Astrocyte of the cerebellum (primary cell): Measurements from ENCODE around the gene ENO4.

Source experiments
- DNase-seq: peaks from one replicate; pipeline ENCODE4 v3.0.0-alpha.2; 2011; ENCODE audit warnings: low read depth
- H3K4me3 ChIP-seq: 2 replicates; pipeline ENCODE4 v1.5.1; 2011; ENCODE audit warnings: mild to moderate bottlenecking, low read depth, low read length, moderate library complexity
- in situ Hi-C: cut with HindIII; loops from 2 replicates; pipeline ENCODE4 v1.10.0; 2017; ENCODE audit warnings: low sequenced_read_pairs
- TF ChIP-seq, protein P1 (sequence below): IDR thresholded peaks from 2 replicates; pipeline ENCODE4 v1.5.1; 2012; ENCODE audit warnings: low read length, low read depth, moderate library complexity, mild to moderate bottlenecking; ENCODE audit errors: missing control alignments

Gene ENO4

DNA sequence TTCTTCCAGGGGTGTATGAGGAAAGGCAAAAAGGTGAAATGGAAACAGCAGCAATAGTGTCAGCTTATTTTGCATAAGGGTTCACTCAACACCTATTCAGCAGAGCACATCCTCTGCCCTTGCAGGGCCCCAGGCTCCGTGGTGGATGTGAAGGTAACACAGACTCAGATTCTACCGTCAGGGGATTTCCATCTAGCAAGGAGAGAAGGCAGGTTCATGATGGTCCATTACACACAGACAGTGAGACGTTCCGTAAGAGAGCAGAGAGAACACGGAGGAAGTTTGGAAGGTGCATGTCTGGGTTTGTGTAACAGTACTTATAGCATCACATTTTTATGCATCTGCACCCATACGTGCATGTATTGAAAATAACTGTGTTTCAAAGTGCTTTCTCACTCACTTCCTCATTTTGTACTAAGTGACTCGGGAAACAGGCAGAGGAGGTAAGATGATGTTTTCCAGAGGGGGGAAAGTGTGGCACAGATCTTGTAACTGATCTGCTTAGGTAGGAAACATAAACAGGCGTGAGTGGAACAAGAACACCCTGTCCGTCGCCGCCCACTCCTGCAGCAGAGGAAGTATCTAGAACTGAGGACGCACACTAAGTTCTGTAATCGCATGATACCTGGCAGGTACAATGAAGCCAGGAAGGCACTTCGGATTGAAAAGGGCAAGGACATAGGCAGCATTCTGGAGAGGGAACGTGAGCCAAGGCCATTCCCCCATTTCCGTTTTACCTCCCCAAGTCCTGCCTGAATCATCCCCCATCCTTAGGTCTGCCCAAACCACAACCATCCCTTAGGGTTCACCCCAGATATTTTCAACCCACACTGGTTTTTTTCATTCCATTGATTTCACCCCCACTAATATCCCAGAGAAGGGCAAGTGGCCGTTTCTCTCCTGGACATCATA, 1.0 kb upstream of the ENO4 start:
- H3K4me3 ChIP-seq, result peak overlapping the region; percentile 72
- TF ChIP-seq, protein P1, sequence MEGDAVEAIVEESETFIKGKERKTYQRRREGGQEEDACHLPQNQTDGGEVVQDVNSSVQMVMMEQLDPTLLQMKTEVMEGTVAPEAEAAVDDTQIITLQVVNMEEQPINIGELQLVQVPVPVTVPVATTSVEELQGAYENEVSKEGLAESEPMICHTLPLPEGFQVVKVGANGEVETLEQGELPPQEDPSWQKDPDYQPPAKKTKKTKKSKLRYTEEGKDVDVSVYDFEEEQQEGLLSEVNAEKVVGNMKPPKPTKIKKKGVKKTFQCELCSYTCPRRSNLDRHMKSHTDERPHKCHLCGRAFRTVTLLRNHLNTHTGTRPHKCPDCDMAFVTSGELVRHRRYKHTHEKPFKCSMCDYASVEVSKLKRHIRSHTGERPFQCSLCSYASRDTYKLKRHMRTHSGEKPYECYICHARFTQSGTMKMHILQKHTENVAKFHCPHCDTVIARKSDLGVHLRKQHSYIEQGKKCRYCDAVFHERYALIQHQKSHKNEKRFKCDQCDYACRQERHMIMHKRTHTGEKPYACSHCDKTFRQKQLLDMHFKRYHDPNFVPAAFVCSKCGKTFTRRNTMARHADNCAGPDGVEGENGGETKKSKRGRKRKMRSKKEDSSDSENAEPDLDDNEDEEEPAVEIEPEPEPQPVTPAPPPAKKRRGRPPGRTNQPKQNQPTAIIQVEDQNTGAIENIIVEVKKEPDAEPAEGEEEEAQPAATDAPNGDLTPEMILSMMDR, result no peak
- in situ Hi-C loops, result no loop called here
- no peak for DNase-seq

DNA sequence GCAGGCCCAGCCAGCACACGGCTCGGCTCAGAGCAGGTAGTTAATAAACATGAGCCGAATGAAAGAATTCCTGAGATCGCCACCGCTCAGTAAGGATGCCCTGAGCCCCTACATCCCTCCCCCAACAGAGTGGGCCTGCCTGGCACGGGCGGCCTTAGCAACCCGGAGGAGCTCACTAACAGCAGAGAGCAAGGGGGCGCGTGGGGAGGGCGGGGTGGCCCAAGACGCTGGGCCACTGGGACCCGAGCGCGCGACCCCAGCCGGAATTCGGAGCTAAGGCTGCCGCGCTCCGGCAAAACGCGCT, 403 bp upstream of the ENO4 start:
- in situ Hi-C loops, result no loop called here
- peak overlapping the region; percentile 72 for H3K4me3 ChIP-seq

DNA sequence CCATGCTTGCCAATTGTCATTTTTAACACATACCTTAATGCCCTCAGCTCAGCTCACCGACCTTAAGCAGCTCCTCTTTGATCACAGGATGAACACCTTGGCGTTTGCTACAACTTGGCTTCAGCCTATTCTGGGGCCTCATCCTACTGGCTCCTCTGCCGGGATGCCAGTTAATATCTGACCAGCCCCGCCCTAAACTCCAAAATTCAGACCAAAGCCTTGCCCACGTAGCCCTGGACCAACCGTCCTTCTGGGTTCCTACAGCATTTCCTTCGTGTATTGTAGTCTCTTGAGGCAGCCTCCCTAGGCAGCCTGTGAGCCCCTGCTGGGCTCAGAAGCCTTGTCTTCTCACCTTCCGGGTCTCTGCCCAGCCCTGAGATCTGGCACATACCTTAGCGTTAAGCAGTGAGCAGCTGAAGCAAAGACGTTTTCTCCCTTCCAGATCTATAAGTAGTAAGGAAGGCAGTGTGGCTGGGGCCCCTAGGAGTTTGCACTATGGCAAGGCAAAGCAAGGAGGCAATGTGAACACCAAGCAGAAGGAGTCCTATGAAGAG, 836 bp downstream of the ENO4 start:
- DNase-seq, result no peak
- peak overlapping the region; percentile 72 for H3K4me3 ChIP-seq
- in situ Hi-C loops, result no loop called here
- TF ChIP-seq, protein P1, result no peak

More for the DNA sequence above, 403 bp upstream of the ENO4 start:
- TF ChIP-seq, protein P1, result no peak
- no peak for DNase-seq

DNA sequence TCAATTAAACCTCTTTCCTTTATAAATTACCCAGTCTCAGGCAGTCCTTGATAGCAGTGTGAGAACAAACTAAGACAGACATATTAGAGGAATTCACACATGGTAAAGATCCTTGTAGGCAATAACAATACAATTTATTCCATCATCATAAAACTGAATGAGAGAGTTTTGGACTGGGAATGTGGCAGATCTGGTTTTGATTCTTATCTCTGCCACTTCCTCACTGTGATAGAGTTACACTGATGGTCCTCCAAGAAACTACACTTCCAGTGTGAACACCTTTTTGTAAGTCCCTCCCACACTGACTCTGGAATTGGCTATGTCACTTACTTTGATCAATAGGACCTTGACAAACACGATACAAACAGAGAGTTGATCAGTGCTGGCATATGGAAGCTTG, 2.9 kb downstream of the ENO4 start:
- TF ChIP-seq, protein P1, result no peak
- no peak for DNase-seq
- in situ Hi-C loops, result no loop called here
- H3K4me3 ChIP-seq, result no peak overlapping the region

DNA sequence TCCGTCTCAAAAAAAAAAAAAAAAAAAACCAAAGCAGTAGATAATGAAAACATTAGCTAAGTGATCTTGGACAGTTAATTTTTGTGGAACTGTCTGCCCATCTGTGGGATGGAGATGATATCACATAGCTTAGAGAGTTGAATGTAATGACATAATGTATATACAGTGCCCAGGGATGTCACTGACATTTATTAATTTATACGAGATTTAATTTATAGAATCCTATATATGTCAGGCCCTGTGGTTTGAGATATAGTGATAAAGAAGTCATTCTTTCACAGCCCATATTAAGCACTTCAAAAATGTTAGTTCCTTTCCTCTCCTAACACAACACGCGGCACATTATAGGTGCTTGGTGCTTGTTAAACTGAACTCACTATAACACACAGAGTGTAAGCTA, 4.0 kb downstream of the ENO4 start:
- in situ Hi-C loops, result no loop called here
- TF ChIP-seq, protein P1, result no peak
- no peak overlapping the region for H3K4me3 ChIP-seq
- DNase-seq, result no peak

DNA sequence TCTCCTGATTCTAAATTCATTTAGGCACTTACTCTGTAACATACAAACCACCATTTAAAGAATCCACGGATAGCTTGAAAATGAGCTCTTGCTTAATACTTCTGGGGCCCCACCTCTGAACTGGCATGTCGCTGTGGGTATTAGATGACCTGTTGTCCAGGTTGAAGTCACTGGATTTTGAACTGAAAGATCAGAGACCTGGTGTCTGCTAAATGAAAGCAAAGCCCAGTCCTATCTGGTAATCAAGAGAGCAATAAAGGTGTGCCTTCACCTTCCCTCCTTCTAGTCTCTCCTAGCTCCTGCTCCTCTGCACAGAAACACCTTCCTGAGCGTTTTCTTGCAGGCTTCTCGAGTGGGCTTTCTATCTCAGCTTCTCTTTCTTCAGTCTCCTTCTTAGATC, 4.4 kb downstream of the ENO4 start:
- DNase-seq, result no peak
- no peak overlapping the region for H3K4me3 ChIP-seq
- in situ Hi-C loops, result no loop called here
- TF ChIP-seq, protein P1, result no peak
